Measurements from ENCODE around the gene BLNK. TPM values are rescaled to one million over a fixed set of nuclear protein-coding genes. Genes with fewer than 3 reads are reported as not detected.

The BLNK gene
- total RNA-seq, 1 donor from 2014 or later = not detected

- Mint-ChIP-seq H3K9me3 (no peaks in the 10 kb centered on the region), H3K36me3 (ENCODE audit: low read depth) (no peaks in the 10 kb centered on the region), H3K4me3 (ENCODE audit: low read depth) (no peak overlapping the region), H3K27me3 (ENCODE audit: low read depth) (peaks cover 13% of the 10 kb centered on the region), H3K4me1 (ENCODE audit: low read depth) (no peaks in the 10 kb centered on the region), H3K27ac (no peak overlapping the region)
- no peak for DNase-seq (ENCODE audit: low spot score)
- intact Hi-C loops (cut with micrococcal nuclease) = no loop called here
Measured at GRCh38 chr10:96281444-96282029, 10.2 kb upstream of the BLNK start.

GRCh38 chr10:96280859-96281258 is 9.5 kb upstream of the BLNK start:
- Mint-ChIP-seq H3K4me1 (ENCODE audit: low read depth) (no peaks in the 10 kb centered on the region), H3K4me3 (ENCODE audit: low read depth) (no peak overlapping the region), H3K27ac (no peak overlapping the region), H3K36me3 (ENCODE audit: low read depth) (no peaks in the 10 kb centered on the region), H3K9me3 (no peaks in the 10 kb centered on the region), H3K27me3 (ENCODE audit: low read depth) (peaks cover 13% of the 10 kb centered on the region)
- DNase-seq (ENCODE audit: low spot score) = no peak
- intact Hi-C loops (cut with micrococcal nuclease) = no loop called here

GRCh38 chr10:96279191-96279641 is 7.8 kb upstream of the BLNK start:
- Mint-ChIP-seq H3K36me3 (ENCODE audit: low read depth) (no peaks in the 10 kb centered on the region), H3K27ac (no peak overlapping the region), H3K4me1 (ENCODE audit: low read depth) (no peaks in the 10 kb centered on the region), H3K4me3 (ENCODE audit: low read depth) (no peak overlapping the region), H3K9me3 (no peaks in the 10 kb centered on the region), H3K27me3 (ENCODE audit: low read depth) (peaks cover 13% of the 10 kb centered on the region)
- intact Hi-C loops (cut with micrococcal nuclease) = no loop called here
- DNase-seq (ENCODE audit: low spot score) = no peak

- no peaks in the 10 kb centered on the region for H3K9me3 Mint-ChIP-seq
Measured at GRCh38 chr10:96276831-96277230, 5.5 kb upstream of the BLNK start.

GRCh38 chr10:96276426-96276825 is 5.1 kb upstream of the BLNK start:
- no peak overlapping the region for H3K27ac Mint-ChIP-seq
- H3K9me3 Mint-ChIP-seq = no peaks in the 10 kb centered on the region
- H3K4me1 Mint-ChIP-seq (ENCODE audit: low read depth) = no peaks in the 10 kb centered on the region
- H3K36me3 Mint-ChIP-seq (ENCODE audit: low read depth) = no peaks in the 10 kb centered on the region
- DNase-seq (ENCODE audit: low spot score) = no peak
- no peak overlapping the region for H3K4me3 Mint-ChIP-seq (ENCODE audit: low read depth)
- peaks cover 14% of the 10 kb centered on the region for H3K27me3 Mint-ChIP-seq (ENCODE audit: low read depth)
- intact Hi-C loops (cut with micrococcal nuclease) = no loop called here

More at GRCh38 chr10:96276831-96277230, 5.5 kb upstream of the BLNK start:
- intact Hi-C loops (cut with micrococcal nuclease) = no loop called here
- H3K4me3 Mint-ChIP-seq (ENCODE audit: low read depth) = no peak overlapping the region
- peaks cover 14% of the 10 kb centered on the region for H3K27me3 Mint-ChIP-seq (ENCODE audit: low read depth)
- no peak for DNase-seq (ENCODE audit: low spot score)
- H3K27ac Mint-ChIP-seq = no peak overlapping the region
- no peaks in the 10 kb centered on the region for H3K4me1 Mint-ChIP-seq (ENCODE audit: low read depth)
- H3K36me3 Mint-ChIP-seq (ENCODE audit: low read depth) = no peaks in the 10 kb centered on the region

- H3K27ac Mint-ChIP-seq = no peak overlapping the region
- H3K4me3 Mint-ChIP-seq (ENCODE audit: low read depth) = no peak overlapping the region
- no peak for DNase-seq (ENCODE audit: low spot score)
- no peaks in the 10 kb centered on the region for H3K36me3 Mint-ChIP-seq (ENCODE audit: low read depth)
- no peaks in the 10 kb centered on the region for H3K4me1 Mint-ChIP-seq (ENCODE audit: low read depth)
- intact Hi-C loops (cut with micrococcal nuclease) = no loop called here
- H3K27me3 Mint-ChIP-seq (ENCODE audit: low read depth) = peaks cover 13% of the 10 kb centered on the region
- H3K9me3 Mint-ChIP-seq = no peaks in the 10 kb centered on the region
Measured at GRCh38 chr10:96275685-96276418, 4.5 kb upstream of the BLNK start.

- Mint-ChIP-seq H3K4me3 (ENCODE audit: low read depth) (no peak overlapping the region), H3K27me3 (ENCODE audit: low read depth) (peaks cover 14% of the 10 kb centered on the region)
- intact Hi-C loops (cut with micrococcal nuclease) = no loop called here
Measured at GRCh38 chr10:96272316-96273280, 1.2 kb upstream of the BLNK start.

GRCh38 chr10:96270571-96270970 is 798 bp downstream of the BLNK start:
- no peaks in the 10 kb centered on the region for H3K36me3 Mint-ChIP-seq (ENCODE audit: low read depth)
- H3K4me1 Mint-ChIP-seq (ENCODE audit: low read depth) = no peaks in the 10 kb centered on the region
- no peak overlapping the region for H3K27ac Mint-ChIP-seq
- H3K9me3 Mint-ChIP-seq = no peaks in the 10 kb centered on the region
- no peak overlapping the region for H3K4me3 Mint-ChIP-seq (ENCODE audit: low read depth)
- no peak for DNase-seq (ENCODE audit: low spot score)
- H3K27me3 Mint-ChIP-seq (ENCODE audit: low read depth) = peaks cover 16% of the 10 kb centered on the region
- intact Hi-C loops (cut with micrococcal nuclease) = no loop called here

More at GRCh38 chr10:96272316-96273280, 1.2 kb upstream of the BLNK start:
- H3K27ac Mint-ChIP-seq = no peak overlapping the region
- no peaks in the 10 kb centered on the region for H3K4me1 Mint-ChIP-seq (ENCODE audit: low read depth)
- no peaks in the 10 kb centered on the region for H3K36me3 Mint-ChIP-seq (ENCODE audit: low read depth)
- H3K9me3 Mint-ChIP-seq = no peaks in the 10 kb centered on the region
- DNase-seq (ENCODE audit: low spot score) = no peak

- DNase-seq (ENCODE audit: low spot score) = no peak
- Mint-ChIP-seq H3K9me3 (no peaks in the 10 kb centered on the region), H3K27me3 (ENCODE audit: low read depth) (peaks cover 16% of the 10 kb centered on the region), H3K4me1 (ENCODE audit: low read depth) (no peaks in the 10 kb centered on the region), H3K36me3 (ENCODE audit: low read depth) (no peaks in the 10 kb centered on the region), H3K27ac (no peak overlapping the region), H3K4me3 (ENCODE audit: low read depth) (no peak overlapping the region)
- intact Hi-C loops (cut with micrococcal nuclease) = no loop called here
Measured at GRCh38 chr10:96269438-96270300, 1.7 kb downstream of the BLNK start.

- intact Hi-C loops (cut with micrococcal nuclease) = no loop called here
- H3K36me3 Mint-ChIP-seq (ENCODE audit: low read depth) = no peaks in the 10 kb centered on the region
- peaks cover 16% of the 10 kb centered on the region for H3K27me3 Mint-ChIP-seq (ENCODE audit: low read depth)
- no peaks in the 10 kb centered on the region for H3K4me1 Mint-ChIP-seq (ENCODE audit: low read depth)
- DNase-seq (ENCODE audit: low spot score) = no peak
- H3K27ac Mint-ChIP-seq = no peak overlapping the region
- H3K4me3 Mint-ChIP-seq (ENCODE audit: low read depth) = no peak overlapping the region
- H3K9me3 Mint-ChIP-seq = no peaks in the 10 kb centered on the region
Measured at GRCh38 chr10:96268341-96268909, 2.9 kb downstream of the BLNK start.

- intact Hi-C loops (cut with micrococcal nuclease) = no loop called here
- DNase-seq (ENCODE audit: low spot score) = no peak
- Mint-ChIP-seq H3K9me3 (no peaks in the 10 kb centered on the region), H3K27ac (no peak overlapping the region), H3K27me3 (ENCODE audit: low read depth) (peaks cover 15% of the 10 kb centered on the region), H3K4me1 (ENCODE audit: low read depth) (no peaks in the 10 kb centered on the region), H3K36me3 (ENCODE audit: low read depth) (no peaks in the 10 kb centered on the region), H3K4me3 (ENCODE audit: low read depth) (no peak overlapping the region)
Measured at GRCh38 chr10:96267234-96267705, 4.1 kb downstream of the BLNK start.

Measured in activated T-helper 2 cell treated with anti-CD3 and anti-CD28 coated beads, Interferon-gamma antibody, Interleukin-2, Interleukin-4, amounts not matched to agents 10 μg/mL and 5 μg/mL and 100 μg/mL, durations not matched to agents 14 hours and 24 hours and 36 hours (primary cell).